SHP77 (cell line): ENCODE measurements around the gene NOP53.
"Not testable (repeated sequence)": the region's sequence is repeated elsewhere in the genome, so short reads cannot be mapped to it uniquely, and the experiment has no call there.

ENCODE experiments used
- DNase-seq, 2 experiments: peaks; one replicate each; lab custom pipeline; 2025; lab: John Stamatoyannopoulos, UW

Gene NOP53

GRCh38 chr19:47754206-47755064 is 9.1 kb downstream of the NOP53 start:
- DNase-seq: no peak

GRCh38 chr19:47755065-47755761 is 9.9 kb downstream of the NOP53 start:
- no peak for DNase-seq

GRCh38 chr19:47755762-47756626 is 10.6 kb downstream of the NOP53 start:
- no peak for DNase-seq

GRCh38 chr19:47756627-47756929 is 11.2 kb downstream of the NOP53 start:
- DNase-seq: no peak

- no peak for DNase-seq
Measured at GRCh38 chr19:47756953-47757608, 11.7 kb downstream of the NOP53 start.

- no peak for DNase-seq
Measured at GRCh38 chr19:47757617-47758442, 12.5 kb downstream of the NOP53 start.

GRCh38 chr19:47758443-47758804 is 13.1 kb downstream of the NOP53 start:
- no peak for DNase-seq

- no peak for DNase-seq
Measured at GRCh38 chr19:47760632-47760999, 15.3 kb downstream of the NOP53 start.

- no peak for DNase-seq
Measured at GRCh38 chr19:47761566-47761965, 16.2 kb downstream of the NOP53 start.

GRCh38 chr19:47762151-47762550 is 16.8 kb downstream of the NOP53 start:
- no peak for DNase-seq

GRCh38 chr19:47762615-47763308 is 17.4 kb downstream of the NOP53 start:
- DNase-seq: peak in 1 of 2 experiments; percentile 12

- DNase-seq: not testable (repeated sequence)
Measured at GRCh38 chr19:47764705-47765104, 19.4 kb downstream of the NOP53 start.

GRCh38 chr19:47765523-47766358 is 20.4 kb downstream of the NOP53 start:
- DNase-seq: peak; percentile 41 to 74

GRCh38 chr19:47766359-47766620 is 20.9 kb downstream of the NOP53 start:
- DNase-seq: no peak

- no peak for DNase-seq
Measured at GRCh38 chr19:47766670-47767069, 21.3 kb downstream of the NOP53 start.

GRCh38 chr19:47767349-47767748 is 22.0 kb downstream of the NOP53 start:
- DNase-seq: no peak

- DNase-seq: peak in 1 of 2 experiments; percentile 17
Measured at GRCh38 chr19:47768604-47769003, 23.3 kb downstream of the NOP53 start.

- no peak for DNase-seq
Measured at GRCh38 chr19:47769534-47769933, 24.2 kb downstream of the NOP53 start.

- not testable (repeated sequence) for DNase-seq
Measured at GRCh38 chr19:47771291-47771690, 25.9 kb downstream of the NOP53 start.

- peak; percentile 57 to 63 for DNase-seq
Measured at GRCh38 chr19:47776568-47776967, 31.2 kb downstream of the NOP53 start.
